H1 (cell line): Measurements from ENCODE around the gene RIPK4. TPM values are rescaled to one million over a fixed set of nuclear protein-coding genes. Genes with fewer than 3 reads are reported as not detected.

Experiments
- CTCF ChIA-PET: fragments of 300-600 bp; sonication (Branson Sonifier 250); formaldehyde crosslinking; loops from one replicate; lab custom pipeline; 2021; ENCODE audit not compliant: partially characterized antibody; lab: Charles Lee
- POLR2A ChIA-PET: fragments of 300-600 bp; sonication (Branson Sonifier 250); formaldehyde crosslinking; loops from one replicate; lab custom pipeline; 2021; ENCODE audit warnings: inconsistent platforms; ENCODE audit not compliant: partially characterized antibody; lab: Charles Lee
- DNase-seq, 2 experiments: peaks; one replicate each; pipeline versions ENCODE4 v3.0.0 to v3.0.0-alpha.2; 2010 to 2022; ENCODE audit warnings: low spot score in 2 of 2, low read depth in 1 of 2, mixed read lengths in 1 of 2
- FAIRE-seq: peaks from 2 replicates; lab custom pipeline; 2011; peaks lifted over from hg19 to GRCh38; lab: Jason Lieb, UNC
- H2AFZ ChIP-seq: 2 replicates; pipeline ENCODE4 v1.8.1; 2012; ENCODE audit warnings: low read length, inconsistent platforms
- H2AK5ac ChIP-seq: 2 replicates; pipeline ENCODE4 v1.6.1; 2013; ENCODE audit warnings: low read depth, low read length
- H2BK120ac ChIP-seq: replicated peaks from 2 replicates; pipeline ENCODE3; 2013; ENCODE audit warnings: low read depth, low read length, inconsistent platforms
- H2BK12ac ChIP-seq: 2 replicates; pipeline ENCODE4 v1.6.1; 2013; ENCODE audit warnings: low read depth, low read length
- H2BK15ac ChIP-seq: 2 replicates; pipeline ENCODE4 v1.6.1; 2013; ENCODE audit warnings: low read length
- H2BK20ac ChIP-seq: 2 replicates; pipeline ENCODE4 v1.6.1; 2013; ENCODE audit warnings: low read length
- H2BK5ac ChIP-seq: 2 replicates; pipeline ENCODE4 v1.6.1; 2013; ENCODE audit warnings: low read depth, low read length
- H3K14ac ChIP-seq: 2 replicates; pipeline ENCODE4 v1.6.1; 2013; ENCODE audit warnings: inconsistent platforms; ENCODE audit not compliant: insufficient read length
- H3K18ac ChIP-seq: 2 replicates; pipeline ENCODE4 v1.6.1; 2013; ENCODE audit warnings: low read length; ENCODE audit errors: extremely low read depth
- H3K23ac ChIP-seq: 2 replicates; pipeline ENCODE4 v1.6.1; 2013; ENCODE audit warnings: inconsistent platforms; ENCODE audit not compliant: insufficient read length
- H3K23me2 ChIP-seq: 2 replicates; pipeline ENCODE4 v1.6.1; 2013; ENCODE audit warnings: low read depth, low read length
- H3K27ac ChIP-seq: 2 replicates; pipeline ENCODE4 v1.6.1; 2011; ENCODE audit warnings: low read depth, low read length, inconsistent platforms
- H3K27me3 ChIP-seq, 4 experiments: replicated peaks in 1 of 4; 1 replicate in 1 of 4; 2 replicates in 3 of 4; pipeline versions ENCODE4 v1.6.1 to v1.8.1; 2011 to 2013; ENCODE audit warnings: low read length in 3 of 4, mild to moderate bottlenecking in 3 of 4, inconsistent platforms in 2 of 4, mixed read lengths in 2 of 4, moderate library complexity in 1 of 4; ENCODE audit not compliant: control insufficient read depth in 3 of 4, insufficient read depth in 3 of 4; ENCODE audit errors: extremely low read depth in 1 of 4
- H3K36me3 ChIP-seq, 4 experiments: 2 replicates each; pipeline versions ENCODE4 v1.6.1 to v1.8.1; 2011 to 2013; ENCODE audit warnings: mild to moderate bottlenecking in 4 of 4, low read length in 3 of 4, moderate library complexity in 2 of 4, control low read depth in 1 of 4, inconsistent platforms in 1 of 4; ENCODE audit not compliant: insufficient read depth in 4 of 4, control insufficient read depth in 2 of 4
- H3K4ac ChIP-seq: replicated peaks from 2 replicates; pipeline ENCODE3; 2013; ENCODE audit warnings: low read length, low read depth, mixed read lengths, inconsistent platforms; ENCODE audit not compliant: insufficient read length
- H3K4me1 ChIP-seq, 4 experiments: replicated peaks in 1 of 4; 1 replicate in 1 of 4; 2 replicates in 3 of 4; pipeline versions ENCODE4 v1.6.1 to v1.8.1; 2011 to 2013; ENCODE audit warnings: low read length in 3 of 4, inconsistent platforms in 2 of 4, mixed read lengths in 1 of 4; ENCODE audit not compliant: insufficient read depth in 4 of 4, control insufficient read depth in 3 of 4
- H3K4me2 ChIP-seq, 2 experiments: 2 replicates each; pipeline versions ENCODE4 v1.6.1 to v1.8.1; 2011 to 2013; ENCODE audit warnings: low read depth in 2 of 2, low read length in 2 of 2, control low read depth in 1 of 2, inconsistent platforms in 1 of 2, mild to moderate bottlenecking in 1 of 2; ENCODE audit not compliant: insufficient read depth in 1 of 2
- H3K4me3 ChIP-seq, 4 experiments: fragments of 200-600, 300-600 bp in 1 of 4; sonication (generic), shearing (Covaris generic), sonication (Bioruptor Twin) in 1 of 4; 2 replicates each; pipeline versions ENCODE4 v1.5.1 to v1.8.1; 2011 to 2016; ENCODE audit warnings: low read length in 4 of 4, low read depth in 3 of 4, control low read depth in 2 of 4, inconsistent platforms in 2 of 4, mild to moderate bottlenecking in 2 of 4, mixed read lengths in 1 of 4, moderate library complexity in 1 of 4; ENCODE audit not compliant: insufficient read depth in 2 of 4; ENCODE audit errors: extremely low read depth in 1 of 4
- H3K56ac ChIP-seq: replicated peaks from 2 replicates; pipeline ENCODE3; 2013; ENCODE audit warnings: low read depth, mild to moderate bottlenecking, mixed read lengths, low read length, inconsistent platforms; ENCODE audit not compliant: insufficient read length
- H3K79me1 ChIP-seq: 2 replicates; pipeline ENCODE4 v1.6.1; 2013; ENCODE audit warnings: low read depth, low read length, control low read depth
- H3K79me2 ChIP-seq, 2 experiments: 2 replicates each; pipeline versions ENCODE4 v1.6.1 to v1.8.1; 2012 to 2013; ENCODE audit warnings: low read length in 2 of 2, mild to moderate bottlenecking in 2 of 2, inconsistent platforms in 1 of 2; ENCODE audit not compliant: insufficient read depth in 2 of 2, control insufficient read depth in 1 of 2
- H3K9ac ChIP-seq, 4 experiments: replicated peaks in 1 of 4; 1 replicate in 1 of 4; 2 replicates in 3 of 4; pipeline versions ENCODE4 v1.6.1 to v1.8.1; 2011 to 2013; ENCODE audit warnings: low read depth in 3 of 4, low read length in 3 of 4, control low read depth in 2 of 4, mild to moderate bottlenecking in 2 of 4, moderate library complexity in 2 of 4, inconsistent platforms in 1 of 4; ENCODE audit errors: extremely low read depth in 1 of 4
- H3K9me3 ChIP-seq, 2 experiments: 2 replicates each; pipeline versions ENCODE4 v1.6.1 to v1.8.1; 2012 to 2013; ENCODE audit warnings: mild to moderate bottlenecking in 2 of 2, moderate library complexity in 2 of 2, control low read depth in 1 of 2, inconsistent platforms in 1 of 2, low read depth in 1 of 2, low read length in 1 of 2, mixed read lengths in 1 of 2; ENCODE audit not compliant: insufficient read depth in 2 of 2
- H4K20me1 ChIP-seq, 2 experiments: replicated peaks in 1 of 2; 2 replicates each; pipeline versions ENCODE3 to v1.8.1; 2011 to 2013; ENCODE audit warnings: inconsistent platforms in 2 of 2, low read length in 2 of 2, mild to moderate bottlenecking in 1 of 2; ENCODE audit not compliant: insufficient read depth in 2 of 2, control insufficient read depth in 1 of 2
- H4K5ac ChIP-seq: 2 replicates; pipeline ENCODE4 v1.6.1; 2013; ENCODE audit warnings: low read length, low read depth, mixed read lengths, inconsistent platforms; ENCODE audit not compliant: insufficient read length
- H4K8ac ChIP-seq: 2 replicates; pipeline ENCODE4 v1.8.0; 2013; ENCODE audit warnings: mild to moderate bottlenecking, moderate library complexity, low read length, inconsistent platforms; ENCODE audit not compliant: insufficient read depth; ENCODE audit errors: extremely low read depth
- H4K91ac ChIP-seq: replicated peaks from 2 replicates; pipeline ENCODE3; 2013; ENCODE audit warnings: low read length, mixed read lengths, inconsistent platforms; ENCODE audit not compliant: insufficient read length
- CREB1 ChIP-seq: IDR thresholded peaks from 2 replicates; pipeline ENCODE4 v1.6.1; 2012; ENCODE audit warnings: inconsistent platforms
- JUND ChIP-seq: IDR thresholded peaks from 2 replicates; pipeline ENCODE4 v1.6.1; 2011; ENCODE audit warnings: mild to moderate bottlenecking, improper control_type of control experiment, low read length
- KDM5A ChIP-seq: fragments of 200-600 bp; IDR thresholded peaks from 2 replicates; pipeline ENCODE4 v1.7.1; 2012; ENCODE audit warnings: mild to moderate bottlenecking, low read length, inconsistent platforms, mixed read lengths
- NANOG ChIP-seq: IDR thresholded peaks from 2 replicates; pipeline ENCODE4 v1.6.1; 2011; ENCODE audit warnings: low read length, low read depth, mild to moderate bottlenecking, inconsistent platforms; ENCODE audit not compliant: insufficient read depth, poor library complexity, severe bottlenecking
- POU5F1 ChIP-seq: IDR thresholded peaks from 2 replicates; pipeline ENCODE4 v1.6.1; 2011; ENCODE audit warnings: low read depth, mild to moderate bottlenecking, low read length, moderate library complexity
- TEAD4 ChIP-seq: IDR thresholded peaks from 2 replicates; pipeline ENCODE4 v1.6.1; 2012; ENCODE audit warnings: low read depth, low read length, inconsistent platforms, mixed read lengths
- ZNF274 ChIP-seq: IDR thresholded peaks from 2 replicates; pipeline ENCODE4 v1.7.0; 2012; ENCODE audit warnings: low read length, borderline replicate concordance; ENCODE audit errors: extremely low read depth
- WGBS, 2 experiments: shearing (Covaris generic) in 1 of 2; methylation state at CpG; one replicate each; pipeline versions ENCODE4 v1.1.6 to v1.1.7; 2013 to 2015; ENCODE audit warnings: low lambda C conversion rate in 2 of 2, mixed read lengths in 2 of 2, inconsistent platforms in 1 of 2, low coverage in 1 of 2, missing lambda C conversion rate in 1 of 2; ENCODE audit not compliant: insufficient replicate concordance in 2 of 2, insufficient coverage in 1 of 2, insufficient read length in 1 of 2; ENCODE audit errors: extremely low coverage in 1 of 2, missing lambda C conversion rate in 1 of 2; 5-methylcytosine and 5-hydroxymethylcytosine counted together
- polyA plus RNA-seq, 7 experiments: library from polyadenylated mRNA; depleted of rRNA in 3 of 7; stranded (reverse) in 5 of 7; unstranded in 2 of 7; fragments of >200 nt in 5 of 7; fragments of 200-250 nt in 2 of 7; gene quantifications; 1 replicate in 5 of 7; 2 replicates in 1 of 7; 4 replicates in 1 of 7; pipeline versions ENCODE4 v1.2.1 to v1.2.3, GENCODE V29; 2011 to 2013; ENCODE audit warnings: missing spikeins in 2 of 7, mixed read lengths in 2 of 7
- total RNA-seq: library from RNA; stranded (reverse); fragmentation: NEBNext Ultra II Directional; extraction: Animal tissue kit (Norgen Biotek cat#: 25700); gene quantifications from 2 replicates; pipeline ENCODE4 v1.2.1, GENCODE V29; 2021

Gene RIPK4
- total and polyA plus RNA-seq, 2 of the 8 experiments (the other 6 are each of a cell fraction or from before 2014, with no cell fraction given) = 2.7 to 5.6 TPM

DNA sequence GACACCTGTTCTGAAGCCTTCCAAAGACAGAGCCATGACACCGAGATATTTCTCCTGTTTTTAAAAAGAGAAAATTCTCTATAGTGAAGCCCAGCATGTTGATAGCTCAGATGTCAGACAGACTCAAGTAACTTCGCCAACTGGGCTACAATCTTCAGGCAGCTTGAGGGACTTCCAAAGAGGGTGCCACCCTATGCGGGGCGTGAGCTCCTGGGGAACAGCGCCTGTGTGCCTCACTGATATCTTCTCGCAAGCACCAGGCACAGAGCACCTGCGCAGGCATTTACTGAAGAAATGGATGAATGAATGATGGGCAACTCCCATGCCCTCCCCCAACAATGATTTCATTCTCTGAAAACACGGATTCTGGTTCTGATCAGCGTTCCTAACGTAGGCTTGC, 17.6 kb downstream of the RIPK4 start:
- Histone ChIP-seq H3K4me2 (no peak overlapping the region), H4K8ac (no peak overlapping the region), H3K9me3 (no peaks in the 10 kb centered on the region), H3K56ac (no peak overlapping the region), H3K4me1 (peaks cover 5 to 29% (median 16%) of the 10 kb centered on the region in 4 experiments), H2BK120ac (no peak overlapping the region), H3K9ac (no peak overlapping the region), H3K79me1 (no peaks in the 10 kb centered on the region; the same call in 1 of the 2 replicates), H2BK12ac (no peak overlapping the region), H3K4ac (no peak overlapping the region), H3K27me3 (no peaks in the 10 kb centered on the region; a peak in 1 of 7 replicates), H2BK15ac (no peak overlapping the region), H3K14ac (no peak overlapping the region), H3K23ac (no peak overlapping the region), H3K18ac (no peak overlapping the region), H2BK5ac (no peak overlapping the region), H2AK5ac (no peak overlapping the region), H3K4me3 (no peak overlapping the region), H4K5ac (no peak overlapping the region), H2AFZ (no peak overlapping the region), H4K91ac (no peak overlapping the region), H3K23me2 (no peaks in the 10 kb centered on the region), H4K20me1 (peaks cover 4 to 9% of the 10 kb centered on the region in 2 experiments), H3K27ac (no peak overlapping the region), H3K79me2 (no peaks in the 10 kb centered on the region), H3K36me3 (peaks cover 0 to 5% (median 1%) of the 10 kb centered on the region in 4 experiments; a peak in 3 of 8 replicates), H2BK20ac (no peak overlapping the region)
- POLR2A ChIA-PET = interaction anchor here (4.2 kb wide), 1 partner anchor 14 kb away, joined by 23 read pairs; no protein-coding TSS in a partner anchor
- DNase-seq = no peak
- FAIRE-seq = no peak
- 93% methylated on average over 10 of the region's 10 CpGs; no CpG with 5 or more reads in 1 of the 2 experiments for WGBS, 2 experiments
- TF ChIP-seq JUND (no peak), KDM5A (no peak), NANOG (no peak), POU5F1 (no peak), ZNF274 (no peak), CREB1 (no peak), TEAD4 (no peak)
- CTCF ChIA-PET = interaction anchor here (0.9 to 13.4 kb wide), 4 partner anchors 14 to 138 kb away, joined by 4 to 118 read pairs (median 20); no protein-coding TSS in a partner anchor
